ENCODE results near the gene PTTG2. TPM values are rescaled to one million over a fixed set of nuclear protein-coding genes. Genes with fewer than 3 reads are reported as not detected.
"Not testable (repeated sequence)": the region's sequence is repeated elsewhere in the genome, so short reads cannot be mapped to it uniquely, and the experiment has no call there.

The PTTG2 gene
- total RNA-seq, 6 experiments from 2014 or later: 0.32 TPM; not detected in 5

- no peaks in the 10 kb centered on the region for H3K27me3 ChIP-seq
- 33% methylated on average over 1 of the region's 1 CpG for WGBS (ENCODE audit: insufficient coverage, low coverage, low lambda C conversion rate, missing lambda C conversion rate)
- peaks cover 0 to 14% (median under 1%) of the 10 kb centered on the region in 4 donors for H3K4me1 ChIP-seq
- TF ChIP-seq, protein P1, sequence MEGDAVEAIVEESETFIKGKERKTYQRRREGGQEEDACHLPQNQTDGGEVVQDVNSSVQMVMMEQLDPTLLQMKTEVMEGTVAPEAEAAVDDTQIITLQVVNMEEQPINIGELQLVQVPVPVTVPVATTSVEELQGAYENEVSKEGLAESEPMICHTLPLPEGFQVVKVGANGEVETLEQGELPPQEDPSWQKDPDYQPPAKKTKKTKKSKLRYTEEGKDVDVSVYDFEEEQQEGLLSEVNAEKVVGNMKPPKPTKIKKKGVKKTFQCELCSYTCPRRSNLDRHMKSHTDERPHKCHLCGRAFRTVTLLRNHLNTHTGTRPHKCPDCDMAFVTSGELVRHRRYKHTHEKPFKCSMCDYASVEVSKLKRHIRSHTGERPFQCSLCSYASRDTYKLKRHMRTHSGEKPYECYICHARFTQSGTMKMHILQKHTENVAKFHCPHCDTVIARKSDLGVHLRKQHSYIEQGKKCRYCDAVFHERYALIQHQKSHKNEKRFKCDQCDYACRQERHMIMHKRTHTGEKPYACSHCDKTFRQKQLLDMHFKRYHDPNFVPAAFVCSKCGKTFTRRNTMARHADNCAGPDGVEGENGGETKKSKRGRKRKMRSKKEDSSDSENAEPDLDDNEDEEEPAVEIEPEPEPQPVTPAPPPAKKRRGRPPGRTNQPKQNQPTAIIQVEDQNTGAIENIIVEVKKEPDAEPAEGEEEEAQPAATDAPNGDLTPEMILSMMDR (IDR thresholded peaks at IDR 0.05): peak; percentile 40 to 61 (median 52)
- no peak for TF ChIP-seq POLR2A (IDR thresholded peaks at IDR 0.05)
- H3K36me3 ChIP-seq: no peaks in the 10 kb centered on the region
- intact Hi-C loops (cut with DNase I): loop anchor here in 1 of 2 donors (10.0 kb wide), 1 partner anchor 86 kb away; no protein-coding TSS in a partner anchor
- H3K27ac ChIP-seq: no peak overlapping the region
- DNase-seq (peak; percentile 57 to 73 (median 70)), ATAC-seq (peak; percentile 79 to 90 (median 86))
- no peak overlapping the region for H3K4me3 ChIP-seq
- H3K9me3 ChIP-seq: no peaks in the 10 kb centered on the region
Observed at GRCh38 chr4:37970702-37971101, 10.5 kb downstream of the PTTG2 start.

DNA sequence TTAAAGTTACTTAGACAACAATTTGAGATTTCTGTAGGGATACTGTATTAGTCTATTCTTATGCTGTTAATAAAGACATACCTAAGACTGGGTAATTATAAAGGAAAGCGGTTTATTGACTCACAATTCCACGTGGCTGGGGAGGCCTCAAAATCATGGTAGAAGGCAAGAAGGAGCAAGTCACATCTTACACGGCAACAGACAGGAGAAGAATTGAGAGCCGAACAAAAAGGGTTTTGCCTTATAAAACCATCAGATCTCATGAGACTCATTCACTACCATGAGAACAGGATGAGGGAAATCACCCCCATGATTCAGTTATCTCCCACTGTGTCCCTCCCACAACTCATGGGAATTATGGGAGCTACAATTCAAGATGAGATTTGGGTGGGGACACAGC, 11.0 kb downstream of the PTTG2 start:
- ATAC-seq: no peak
- no peak for DNase-seq
- TF ChIP-seq POLR2A (IDR thresholded peaks at IDR 0.05): no peak
- TF ChIP-seq, protein P1 (IDR thresholded peaks at IDR 0.05): no peak
- Histone ChIP-seq H3K9me3 (no peaks in the 10 kb centered on the region), H3K4me1 (peaks cover 0 to 15% (median 3%) of the 10 kb centered on the region in 4 donors), H3K27ac (no peak overlapping the region), H3K27me3 (no peaks in the 10 kb centered on the region), H3K36me3 (no peaks in the 10 kb centered on the region), H3K4me3 (no peak overlapping the region)
- intact Hi-C loops (cut with DNase I): loop anchor here in 1 of 2 donors (10.0 kb wide), 1 partner anchor 86 kb away; no protein-coding TSS in a partner anchor
- 85% methylated on average over 4 of the region's 4 CpGs for WGBS (ENCODE audit: insufficient coverage, low coverage, low lambda C conversion rate, missing lambda C conversion rate)

- H3K36me3 ChIP-seq: no peaks in the 10 kb centered on the region
- peak overlapping the region in 1 of 3 donors; percentile 19 for H3K27ac ChIP-seq
- WGBS (ENCODE audit: insufficient coverage, low coverage, low lambda C conversion rate, missing lambda C conversion rate): 35% methylated on average over 3 of the region's 3 CpGs
- DNase-seq (no peak), ATAC-seq (peak in 1 of 4 donors; percentile 28)
- TF ChIP-seq, protein P1 (IDR thresholded peaks at IDR 0.05): no peak
- no peak for TF ChIP-seq POLR2A (IDR thresholded peaks at IDR 0.05)
- intact Hi-C loops (cut with DNase I): loop anchor here in 1 of 2 donors (10.0 kb wide), 1 partner anchor 89 kb away; no protein-coding TSS in a partner anchor
- H3K4me1 ChIP-seq: peaks cover 0 to 26% (median 5%) of the 10 kb centered on the region in 4 donors
- H3K27me3 ChIP-seq: no peaks in the 10 kb centered on the region
- no peak overlapping the region for H3K4me3 ChIP-seq
- no peaks in the 10 kb centered on the region for H3K9me3 ChIP-seq
Observed at GRCh38 chr4:37973441-37973840, 13.2 kb downstream of the PTTG2 start.

- not testable (repeated sequence) for ATAC-seq, H3K4me3 ChIP-seq, H3K9me3 ChIP-seq, H3K27me3 ChIP-seq, H3K36me3 ChIP-seq
- 25% methylated on average over 9 of the region's 13 CpGs for whole genome bisulfite sequencing (ENCODE audit: insufficient coverage, low coverage, low lambda C conversion rate, missing lambda C conversion rate)
- H3K4me1 ChIP-seq: peaks cover 0 to 30% (median 5%) of the 10 kb centered on the region in 4 donors
- intact Hi-C loops (cut with DNase I): loop anchor here in 1 of 2 donors (10.0 kb wide), 1 partner anchor 91 kb away; no protein-coding TSS in a partner anchor
- TF ChIP-seq, protein P1 (IDR thresholded peaks at IDR 0.05): peak in 3 of 4 donors; percentile 24 to 35 (median 34)
- H3K27ac ChIP-seq: peak overlapping the region; percentile 26 to 95 (median 66)
- DNase-seq: peak; percentile 79 to 86 (median 84)
Observed at GRCh38 chr4:37975321-37975822, 15.2 kb downstream of the PTTG2 start.
